Nephron progenitor cell (in vitro differentiated cells): Measurements from ENCODE around the gene OR8B12.
A peak's percentile ranks its signal among the peaks of the same experiment; 100 is the strongest.

Experiments
- DNase-seq: peaks from one replicate; pipeline ENCODE4 v3.0.0; 2021
- H3K27ac Mint-ChIP-seq: 2 replicates; pipeline ENCODE4 v1.8.0; 2021; ENCODE audit warnings: mild to moderate bottlenecking, moderate library complexity, mixed read lengths
- H3K27me3 Mint-ChIP-seq: 2 replicates; pipeline ENCODE4 v1.8.0; 2021; ENCODE audit warnings: mild to moderate bottlenecking, low read depth, mixed read lengths; ENCODE audit not compliant: poor library complexity
- H3K36me3 Mint-ChIP-seq: 2 replicates; pipeline ENCODE4 v1.8.0; 2021; ENCODE audit warnings: low read depth, mixed read lengths
- H3K4me1 Mint-ChIP-seq: 2 replicates; pipeline ENCODE4 v1.8.0; 2021; ENCODE audit warnings: mixed read lengths
- H3K4me3 Mint-ChIP-seq: 2 replicates; pipeline ENCODE4 v1.8.0; 2021; ENCODE audit warnings: mild to moderate bottlenecking, moderate library complexity, mixed read lengths
- H3K9me3 Mint-ChIP-seq: 2 replicates; pipeline ENCODE4 v1.8.0; 2021; ENCODE audit warnings: mild to moderate bottlenecking, moderate library complexity, mixed read lengths
- TF ChIP-seq, protein P1 (sequence below): fragments of 200-600 bp; sonication (generic); IDR thresholded peaks from 2 replicates; pipeline ENCODE4 v1.5.0; 2021; ENCODE audit warnings: antibody characterized with exemption

OR8B12 gene

DNA sequence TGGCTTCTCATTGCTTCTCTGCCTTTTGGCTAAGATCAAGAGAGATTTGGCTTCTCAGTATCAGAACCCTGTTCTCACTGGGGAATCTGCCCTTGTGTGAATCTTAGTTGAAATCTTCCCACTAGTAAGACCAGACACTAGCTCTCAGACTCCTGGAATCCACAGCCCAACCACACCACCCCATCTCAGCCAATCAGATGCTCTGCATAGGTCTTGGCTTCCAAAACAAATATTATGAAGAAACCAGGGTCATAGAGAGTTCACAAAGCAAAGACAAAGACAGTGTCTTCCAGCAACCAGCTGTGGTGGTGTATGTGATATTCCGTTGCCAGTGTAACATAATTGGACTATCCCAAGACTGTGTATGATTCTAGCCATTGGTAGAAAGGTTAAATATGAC, 5.4 kb downstream of the OR8B12 start:
- H3K27me3 Mint-ChIP-seq = no peaks in the 10 kb centered on the region
- TF ChIP-seq, protein P1, sequence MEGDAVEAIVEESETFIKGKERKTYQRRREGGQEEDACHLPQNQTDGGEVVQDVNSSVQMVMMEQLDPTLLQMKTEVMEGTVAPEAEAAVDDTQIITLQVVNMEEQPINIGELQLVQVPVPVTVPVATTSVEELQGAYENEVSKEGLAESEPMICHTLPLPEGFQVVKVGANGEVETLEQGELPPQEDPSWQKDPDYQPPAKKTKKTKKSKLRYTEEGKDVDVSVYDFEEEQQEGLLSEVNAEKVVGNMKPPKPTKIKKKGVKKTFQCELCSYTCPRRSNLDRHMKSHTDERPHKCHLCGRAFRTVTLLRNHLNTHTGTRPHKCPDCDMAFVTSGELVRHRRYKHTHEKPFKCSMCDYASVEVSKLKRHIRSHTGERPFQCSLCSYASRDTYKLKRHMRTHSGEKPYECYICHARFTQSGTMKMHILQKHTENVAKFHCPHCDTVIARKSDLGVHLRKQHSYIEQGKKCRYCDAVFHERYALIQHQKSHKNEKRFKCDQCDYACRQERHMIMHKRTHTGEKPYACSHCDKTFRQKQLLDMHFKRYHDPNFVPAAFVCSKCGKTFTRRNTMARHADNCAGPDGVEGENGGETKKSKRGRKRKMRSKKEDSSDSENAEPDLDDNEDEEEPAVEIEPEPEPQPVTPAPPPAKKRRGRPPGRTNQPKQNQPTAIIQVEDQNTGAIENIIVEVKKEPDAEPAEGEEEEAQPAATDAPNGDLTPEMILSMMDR = no peak
- no peak overlapping the region for H3K4me3 Mint-ChIP-seq
- H3K27ac Mint-ChIP-seq = no peak overlapping the region
- H3K36me3 Mint-ChIP-seq = no peaks in the 10 kb centered on the region
- no peaks in the 10 kb centered on the region for H3K9me3 Mint-ChIP-seq
- H3K4me1 Mint-ChIP-seq = peaks cover 39% of the 10 kb centered on the region
- no peak for DNase-seq

DNA sequence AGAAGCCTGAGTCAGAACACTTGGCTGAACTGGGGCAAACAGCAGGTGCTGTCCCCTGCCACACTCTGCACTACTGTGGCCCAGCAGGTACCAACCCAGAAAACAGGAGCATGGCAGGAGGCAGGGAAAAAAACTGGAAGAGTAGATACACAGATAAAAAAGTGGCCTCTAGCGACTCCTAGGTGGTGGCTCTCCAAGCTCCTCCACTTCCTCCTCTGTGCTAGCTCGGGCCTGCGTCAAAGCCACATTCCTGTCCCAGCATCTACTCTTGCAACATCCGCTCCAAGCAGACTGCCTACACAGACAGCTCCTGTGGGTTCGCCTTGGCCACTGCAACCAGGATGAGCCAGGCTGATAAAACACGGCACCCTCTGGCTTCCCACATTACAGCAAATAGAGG, 6.9 kb downstream of the OR8B12 start:
- Mint-ChIP-seq H3K9me3 (peaks cover 2% of the 10 kb centered on the region), H3K4me1 (peaks cover 39% of the 10 kb centered on the region), H3K4me3 (no peak overlapping the region), H3K27ac (no peak overlapping the region), H3K27me3 (no peaks in the 10 kb centered on the region), H3K36me3 (no peaks in the 10 kb centered on the region)
- peak; percentile 9 for DNase-seq
- TF ChIP-seq, protein P1 = no peak

DNA sequence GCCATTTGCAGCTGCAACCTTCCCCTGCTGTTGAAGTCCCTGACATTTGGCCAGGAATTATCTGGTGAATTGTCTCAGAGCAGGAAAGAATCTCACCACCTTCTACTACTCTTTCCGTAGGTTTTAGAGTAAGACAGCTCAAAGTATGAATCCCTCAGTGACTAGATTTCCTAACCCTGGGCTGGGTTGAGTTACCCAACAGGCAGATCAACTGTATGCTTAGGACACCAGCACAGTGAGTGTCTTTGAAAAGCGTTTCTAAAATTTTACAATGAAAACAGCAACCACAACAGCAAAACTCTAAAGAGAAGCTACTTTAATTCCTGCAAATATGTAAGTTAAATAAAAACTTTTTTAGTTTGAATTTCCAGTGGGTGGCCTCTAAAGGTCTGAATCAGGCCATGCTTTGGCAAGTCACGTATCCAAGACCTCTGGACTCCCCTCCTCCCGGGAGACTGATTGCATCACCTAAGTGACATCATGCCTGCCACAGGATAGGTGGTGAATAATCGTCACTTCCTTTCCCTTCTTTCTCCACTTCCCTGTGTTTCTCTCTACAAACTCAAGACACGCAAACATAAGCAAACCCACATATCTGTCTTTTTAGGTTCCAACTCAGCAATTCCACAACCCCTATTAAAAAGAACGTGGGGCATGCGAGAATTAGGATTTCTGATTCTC, 7.8 kb downstream of the OR8B12 start:
- H3K36me3 Mint-ChIP-seq = no peaks in the 10 kb centered on the region
- H3K27me3 Mint-ChIP-seq = no peaks in the 10 kb centered on the region
- TF ChIP-seq, protein P1 = no peak
- DNase-seq = no peak
- H3K4me1 Mint-ChIP-seq = peaks cover 39% of the 10 kb centered on the region
- H3K9me3 Mint-ChIP-seq = peaks cover 3% of the 10 kb centered on the region
- H3K4me3 Mint-ChIP-seq = no peak overlapping the region
- peak overlapping the region; percentile 37 for H3K27ac Mint-ChIP-seq

DNA sequence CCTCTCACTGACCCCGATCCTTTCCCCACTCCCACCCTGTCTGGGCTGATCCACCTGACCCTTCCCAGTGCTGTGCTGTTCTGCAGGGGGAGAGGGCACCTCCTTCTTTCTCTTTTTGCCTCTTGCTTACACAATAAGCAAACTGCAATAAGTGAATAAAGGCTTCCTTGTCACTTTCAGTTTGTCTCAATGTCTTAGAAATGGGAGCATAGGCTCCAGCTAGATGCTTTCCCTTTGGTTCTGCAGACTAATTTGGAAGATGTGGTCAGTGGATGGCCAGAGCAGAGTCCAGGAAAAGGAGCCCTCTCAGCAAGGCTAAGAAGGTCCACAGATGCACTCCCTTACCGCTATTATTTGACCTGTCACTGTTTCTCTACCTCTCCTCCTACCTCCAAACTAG, 9.4 kb downstream of the OR8B12 start:
- TF ChIP-seq, protein P1 = no peak
- Mint-ChIP-seq H3K4me3 (no peak overlapping the region), H3K27me3 (no peaks in the 10 kb centered on the region), H3K36me3 (peaks cover 3% of the 10 kb centered on the region), H3K4me1 (peaks cover 39% of the 10 kb centered on the region), H3K9me3 (peaks cover 6% of the 10 kb centered on the region), H3K27ac (no peak overlapping the region)
- no peak for DNase-seq

DNA sequence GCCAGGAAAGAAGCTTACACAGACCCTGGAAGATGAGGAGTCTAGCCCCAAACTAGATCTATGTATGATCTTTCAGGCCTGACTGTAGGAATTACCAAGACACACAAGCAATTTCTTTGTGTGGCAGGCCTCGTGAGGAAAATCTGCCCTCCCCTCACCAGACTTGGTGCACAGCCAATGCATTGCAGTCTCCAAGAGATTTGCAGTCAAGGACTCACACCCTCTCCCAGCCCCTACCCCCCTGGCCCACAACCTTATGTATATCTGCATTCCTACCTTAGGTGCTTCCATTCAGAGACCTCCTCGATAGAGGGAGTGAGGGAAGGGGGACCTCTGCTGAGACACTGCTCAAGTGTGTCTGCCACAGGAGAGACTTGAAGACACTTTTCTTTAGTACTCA, 9.8 kb downstream of the OR8B12 start:
- Mint-ChIP-seq H3K4me3 (no peak overlapping the region), H3K36me3 (peaks cover 7% of the 10 kb centered on the region), H3K9me3 (peaks cover 10% of the 10 kb centered on the region), H3K4me1 (peaks cover 39% of the 10 kb centered on the region), H3K27ac (no peak overlapping the region), H3K27me3 (no peaks in the 10 kb centered on the region)
- DNase-seq = no peak
- TF ChIP-seq, protein P1 = no peak

DNA sequence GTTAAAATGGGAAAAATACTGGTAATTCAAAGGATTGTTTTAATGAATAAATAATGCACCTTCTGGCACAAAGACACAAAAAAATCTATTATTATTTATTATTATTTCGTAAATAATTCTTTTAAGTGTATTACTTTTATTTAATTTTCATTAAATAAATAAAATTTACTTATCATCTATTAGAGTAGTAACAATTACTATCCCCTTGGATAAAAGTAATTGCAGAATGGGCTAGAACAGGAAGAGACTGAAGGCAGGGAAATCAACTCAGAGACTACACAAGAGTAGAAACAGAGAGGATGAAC, 23.0 kb downstream of the OR8B12 start:
- peaks cover 17% of the 10 kb centered on the region for H3K27me3 Mint-ChIP-seq
- no peaks in the 10 kb centered on the region for H3K9me3 Mint-ChIP-seq
- H3K27ac Mint-ChIP-seq = no peak overlapping the region
- DNase-seq = no peak
- no peaks in the 10 kb centered on the region for H3K4me1 Mint-ChIP-seq
- H3K4me3 Mint-ChIP-seq = no peak overlapping the region
- H3K36me3 Mint-ChIP-seq = no peaks in the 10 kb centered on the region
- TF ChIP-seq, protein P1 = no peak
